PC-9 (cell line): ENCODE measurements around the gene HSPBP1.

Experiments used
- EZH2 ChIP-seq: fragments of 200-600 bp; sonication (generic); IDR thresholded peaks from 2 replicates; pipeline ENCODE4 v1.8.0; 2017; ENCODE audit warnings: antibody characterized with exemption, low read depth
- TF ChIP-seq, protein P1 (sequence below): fragments of 200-600 bp; sonication (generic); conservative IDR thresholded peaks from 2 replicates; pipeline ENCODE4 v1.6.1; 2017; ENCODE audit warnings: mixed run types, antibody characterized with exemption, mild to moderate bottlenecking, moderate library complexity

DNA sequence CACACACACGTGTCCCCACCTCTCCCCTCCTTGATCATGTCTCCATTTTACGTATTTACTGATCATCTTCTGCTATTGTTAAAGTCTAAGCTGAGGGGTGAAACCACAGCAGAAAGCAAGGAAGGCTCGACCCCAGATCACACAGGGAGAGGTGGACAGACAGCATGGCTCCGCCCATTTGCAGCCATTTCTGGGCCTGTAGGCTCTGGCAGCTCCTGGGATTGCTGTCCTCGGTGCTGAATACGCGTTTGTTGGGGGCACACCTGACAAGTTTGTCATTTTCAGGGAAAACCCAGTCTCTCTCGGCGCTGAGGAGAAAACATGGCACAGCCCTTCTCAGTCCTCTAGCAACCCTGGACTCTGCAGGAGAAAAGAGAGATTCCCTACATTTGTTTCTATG is 59.4 kb downstream of the HSPBP1 start:
- TF ChIP-seq EZH2: no peak
- TF ChIP-seq, protein P1, sequence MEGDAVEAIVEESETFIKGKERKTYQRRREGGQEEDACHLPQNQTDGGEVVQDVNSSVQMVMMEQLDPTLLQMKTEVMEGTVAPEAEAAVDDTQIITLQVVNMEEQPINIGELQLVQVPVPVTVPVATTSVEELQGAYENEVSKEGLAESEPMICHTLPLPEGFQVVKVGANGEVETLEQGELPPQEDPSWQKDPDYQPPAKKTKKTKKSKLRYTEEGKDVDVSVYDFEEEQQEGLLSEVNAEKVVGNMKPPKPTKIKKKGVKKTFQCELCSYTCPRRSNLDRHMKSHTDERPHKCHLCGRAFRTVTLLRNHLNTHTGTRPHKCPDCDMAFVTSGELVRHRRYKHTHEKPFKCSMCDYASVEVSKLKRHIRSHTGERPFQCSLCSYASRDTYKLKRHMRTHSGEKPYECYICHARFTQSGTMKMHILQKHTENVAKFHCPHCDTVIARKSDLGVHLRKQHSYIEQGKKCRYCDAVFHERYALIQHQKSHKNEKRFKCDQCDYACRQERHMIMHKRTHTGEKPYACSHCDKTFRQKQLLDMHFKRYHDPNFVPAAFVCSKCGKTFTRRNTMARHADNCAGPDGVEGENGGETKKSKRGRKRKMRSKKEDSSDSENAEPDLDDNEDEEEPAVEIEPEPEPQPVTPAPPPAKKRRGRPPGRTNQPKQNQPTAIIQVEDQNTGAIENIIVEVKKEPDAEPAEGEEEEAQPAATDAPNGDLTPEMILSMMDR: no peak
